ENCODE measurements around the gene BLVRB. TPM values are rescaled to one million over a fixed set of nuclear protein-coding genes. Genes with fewer than 3 reads are reported as not detected.

Gene BLVRB
- total and polyA plus RNA-seq, 2 experiments from 2014 or later = 43.7 to 53.7 TPM

DNA sequence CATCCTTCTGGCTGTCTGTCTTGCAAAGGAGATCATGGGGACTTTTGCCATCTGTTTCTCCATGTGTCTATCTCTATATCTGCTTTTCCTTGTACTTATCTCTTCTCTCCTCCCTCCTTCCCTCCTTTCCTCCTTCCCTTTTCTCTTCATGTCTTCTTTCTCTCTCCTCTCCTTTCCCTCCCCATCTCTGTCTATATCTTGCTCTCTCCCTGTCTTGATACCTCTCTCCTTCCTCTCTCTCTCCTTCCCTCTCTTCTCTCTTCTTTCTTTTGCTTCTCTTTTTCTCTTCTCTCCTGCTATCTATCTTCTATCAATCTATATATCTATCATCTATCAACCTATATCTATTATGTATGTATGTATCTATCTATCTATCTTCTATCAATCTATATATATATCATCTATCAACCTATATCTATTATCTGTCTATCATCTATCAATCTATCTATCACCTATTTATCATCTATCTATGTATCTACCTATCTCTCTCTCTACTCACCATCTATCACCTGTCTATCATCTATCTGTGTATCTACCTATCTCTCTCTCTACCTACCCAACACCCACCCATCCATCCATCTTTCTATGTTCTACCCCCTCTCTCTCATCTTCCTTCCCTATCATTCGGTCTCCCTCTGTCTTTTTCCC, 28.8 kb upstream of the BLVRB start (continued):
- TF ChIP-seq, protein P1, sequence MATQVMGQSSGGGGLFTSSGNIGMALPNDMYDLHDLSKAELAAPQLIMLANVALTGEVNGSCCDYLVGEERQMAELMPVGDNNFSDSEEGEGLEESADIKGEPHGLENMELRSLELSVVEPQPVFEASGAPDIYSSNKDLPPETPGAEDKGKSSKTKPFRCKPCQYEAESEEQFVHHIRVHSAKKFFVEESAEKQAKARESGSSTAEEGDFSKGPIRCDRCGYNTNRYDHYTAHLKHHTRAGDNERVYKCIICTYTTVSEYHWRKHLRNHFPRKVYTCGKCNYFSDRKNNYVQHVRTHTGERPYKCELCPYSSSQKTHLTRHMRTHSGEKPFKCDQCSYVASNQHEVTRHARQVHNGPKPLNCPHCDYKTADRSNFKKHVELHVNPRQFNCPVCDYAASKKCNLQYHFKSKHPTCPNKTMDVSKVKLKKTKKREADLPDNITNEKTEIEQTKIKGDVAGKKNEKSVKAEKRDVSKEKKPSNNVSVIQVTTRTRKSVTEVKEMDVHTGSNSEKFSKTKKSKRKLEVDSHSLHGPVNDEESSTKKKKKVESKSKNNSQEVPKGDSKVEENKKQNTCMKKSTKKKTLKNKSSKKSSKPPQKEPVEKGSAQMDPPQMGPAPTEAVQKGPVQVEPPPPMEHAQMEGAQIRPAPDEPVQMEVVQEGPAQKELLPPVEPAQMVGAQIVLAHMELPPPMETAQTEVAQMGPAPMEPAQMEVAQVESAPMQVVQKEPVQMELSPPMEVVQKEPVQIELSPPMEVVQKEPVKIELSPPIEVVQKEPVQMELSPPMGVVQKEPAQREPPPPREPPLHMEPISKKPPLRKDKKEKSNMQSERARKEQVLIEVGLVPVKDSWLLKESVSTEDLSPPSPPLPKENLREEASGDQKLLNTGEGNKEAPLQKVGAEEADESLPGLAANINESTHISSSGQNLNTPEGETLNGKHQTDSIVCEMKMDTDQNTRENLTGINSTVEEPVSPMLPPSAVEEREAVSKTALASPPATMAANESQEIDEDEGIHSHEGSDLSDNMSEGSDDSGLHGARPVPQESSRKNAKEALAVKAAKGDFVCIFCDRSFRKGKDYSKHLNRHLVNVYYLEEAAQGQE (IDR thresholded peaks at IDR 0.05; ENCODE audit: unreplicated experiment) = no peak
- no peak for TF ChIP-seq ZNF114 (CRISPR knock-in tag; IDR thresholded peaks at IDR 0.05)
- no peak for TF ChIP-seq JUNB (IDR thresholded peaks at IDR 0.05; ENCODE audit: unreplicated experiment)
- no peak for TF ChIP-seq CREB1 (CRISPR knock-in tag; IDR thresholded peaks at IDR 0.05; ENCODE audit: low read depth)
- no peak for TF ChIP-seq EZH2phosphoT487 (IDR thresholded peaks at IDR 0.05; ENCODE audit: unreplicated experiment)
- TF ChIP-seq, protein P2, sequence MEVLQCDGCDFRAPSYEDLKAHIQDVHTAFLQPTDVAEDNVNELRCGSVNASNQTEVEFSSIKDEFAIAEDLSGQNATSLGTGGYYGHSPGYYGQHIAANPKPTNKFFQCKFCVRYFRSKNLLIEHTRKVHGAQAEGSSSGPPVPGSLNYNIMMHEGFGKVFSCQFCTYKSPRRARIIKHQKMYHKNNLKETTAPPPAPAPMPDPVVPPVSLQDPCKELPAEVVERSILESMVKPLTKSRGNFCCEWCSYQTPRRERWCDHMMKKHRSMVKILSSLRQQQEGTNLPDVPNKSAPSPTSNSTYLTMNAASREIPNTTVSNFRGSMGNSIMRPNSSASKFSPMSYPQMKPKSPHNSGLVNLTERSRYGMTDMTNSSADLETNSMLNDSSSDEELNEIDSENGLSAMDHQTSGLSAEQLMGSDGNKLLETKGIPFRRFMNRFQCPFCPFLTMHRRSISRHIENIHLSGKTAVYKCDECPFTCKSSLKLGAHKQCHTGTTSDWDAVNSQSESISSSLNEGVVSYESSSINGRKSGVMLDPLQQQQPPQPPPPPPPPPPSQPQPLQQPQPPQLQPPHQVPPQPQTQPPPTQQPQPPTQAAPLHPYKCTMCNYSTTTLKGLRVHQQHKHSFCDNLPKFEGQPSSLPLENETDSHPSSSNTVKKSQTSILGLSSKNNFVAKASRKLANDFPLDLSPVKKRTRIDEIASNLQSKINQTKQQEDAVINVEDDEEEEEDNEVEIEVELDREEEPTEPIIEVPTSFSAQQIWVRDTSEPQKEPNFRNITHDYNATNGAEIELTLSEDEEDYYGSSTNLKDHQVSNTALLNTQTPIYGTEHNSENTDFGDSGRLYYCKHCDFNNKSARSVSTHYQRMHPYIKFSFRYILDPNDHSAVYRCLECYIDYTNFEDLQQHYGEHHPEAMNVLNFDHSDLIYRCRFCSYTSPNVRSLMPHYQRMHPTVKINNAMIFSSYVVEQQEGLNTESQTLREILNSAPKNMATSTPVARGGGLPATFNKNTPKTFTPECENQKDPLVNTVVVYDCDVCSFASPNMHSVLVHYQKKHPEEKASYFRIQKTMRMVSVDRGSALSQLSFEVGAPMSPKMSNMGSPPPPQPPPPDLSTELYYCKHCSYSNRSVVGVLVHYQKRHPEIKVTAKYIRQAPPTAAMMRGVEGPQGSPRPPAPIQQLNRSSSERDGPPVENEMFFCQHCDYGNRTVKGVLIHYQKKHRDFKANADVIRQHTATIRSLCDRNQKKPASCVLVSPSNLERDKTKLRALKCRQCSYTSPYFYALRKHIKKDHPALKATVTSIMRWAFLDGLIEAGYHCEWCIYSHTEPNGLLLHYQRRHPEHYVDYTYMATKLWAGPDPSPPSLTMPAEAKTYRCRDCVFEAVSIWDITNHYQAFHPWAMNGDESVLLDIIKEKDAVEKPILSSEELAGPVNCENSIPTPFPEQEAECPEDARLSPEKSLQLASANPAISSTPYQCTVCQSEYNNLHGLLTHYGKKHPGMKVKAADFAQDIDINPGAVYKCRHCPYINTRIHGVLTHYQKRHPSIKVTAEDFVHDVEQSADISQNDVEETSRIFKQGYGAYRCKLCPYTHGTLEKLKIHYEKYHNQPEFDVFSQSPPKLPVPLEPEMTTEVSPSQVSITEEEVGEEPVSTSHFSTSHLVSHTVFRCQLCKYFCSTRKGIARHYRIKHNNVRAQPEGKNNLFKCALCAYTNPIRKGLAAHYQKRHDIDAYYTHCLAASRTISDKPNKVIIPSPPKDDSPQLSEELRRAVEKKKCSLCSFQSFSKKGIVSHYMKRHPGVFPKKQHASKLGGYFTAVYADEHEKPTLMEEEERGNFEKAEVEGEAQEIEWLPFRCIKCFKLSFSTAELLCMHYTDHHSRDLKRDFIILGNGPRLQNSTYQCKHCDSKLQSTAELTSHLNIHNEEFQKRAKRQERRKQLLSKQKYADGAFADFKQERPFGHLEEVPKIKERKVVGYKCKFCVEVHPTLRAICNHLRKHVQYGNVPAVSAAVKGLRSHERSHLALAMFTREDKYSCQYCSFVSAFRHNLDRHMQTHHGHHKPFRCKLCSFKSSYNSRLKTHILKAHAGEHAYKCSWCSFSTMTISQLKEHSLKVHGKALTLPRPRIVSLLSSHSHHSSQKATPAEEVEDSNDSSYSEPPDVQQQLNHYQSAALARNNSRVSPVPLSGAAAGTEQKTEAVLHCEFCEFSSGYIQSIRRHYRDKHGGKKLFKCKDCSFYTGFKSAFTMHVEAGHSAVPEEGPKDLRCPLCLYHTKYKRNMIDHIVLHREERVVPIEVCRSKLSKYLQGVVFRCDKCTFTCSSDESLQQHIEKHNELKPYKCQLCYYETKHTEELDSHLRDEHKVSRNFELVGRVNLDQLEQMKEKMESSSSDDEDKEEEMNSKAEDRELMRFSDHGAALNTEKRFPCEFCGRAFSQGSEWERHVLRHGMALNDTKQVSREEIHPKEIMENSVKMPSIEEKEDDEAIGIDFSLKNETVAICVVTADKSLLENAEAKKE (CRISPR knock-in tag; IDR thresholded peaks at IDR 0.05) = no peak
